ENCODE measurements around the gene RETN. TPM values are rescaled to one million over a fixed set of nuclear protein-coding genes. Genes with fewer than 3 reads are reported as not detected.

The RETN gene
- polyA plus RNA-seq, 1 of the 3 experiments (the other 2 are of a cell fraction), result not detected

- TF ChIP-seq USF2 (IDR thresholded peaks at IDR 0.05; ENCODE audit: borderline replicate concordance, low read depth, low read length) (no peak), ZBTB33 (IDR thresholded peaks at IDR 0.05; ENCODE audit: borderline replicate concordance, low read depth) (no peak), PBX3 (IDR thresholded peaks at IDR 0.05) (no peak), SIN3A (IDR thresholded peaks at IDR 0.05; ENCODE audit: borderline replicate concordance, low read depth, low read length) (no peak), MAX (IDR thresholded peaks at IDR 0.05; ENCODE audit: low read depth) (no peak), USF1 (IDR thresholded peaks at IDR 0.05; ENCODE audit: borderline replicate concordance, low read depth) (no peak)
Observed at GRCh38 chr19:7640803-7641202, 28.0 kb upstream of the RETN start (continued).

- ChIA-PET POLR2A (interaction anchor here (1.0 to 1.4 kb wide), 2 partner anchors 12 kb away, joined by 3 to 6 read pairs; partner anchors contain the start of genes PET100 and XAB2), CTCF (interaction anchor here (0.6 to 1.3 kb wide), 5 partner anchors 39 to 540 kb away, joined by 3 to 4 read pairs (median 3); partner anchors contain the start of gene TRAPPC5)
- Histone ChIP-seq H3F3A (replicated peaks; ENCODE audit: insufficient read depth) (peaks cover 4% of the 10 kb centered on the region), H4K20me1 (ENCODE audit: insufficient read depth) (no peaks in the 10 kb centered on the region), H3K27ac (ENCODE audit: low read depth in 2 of 2, low read length in 1 of 2) (no peak overlapping the region), H3K9me3 (no peaks in the 10 kb centered on the region), H3K27me3 (ENCODE audit: insufficient read depth) (peaks cover 33% of the 10 kb centered on the region), H3K9me2 (no peaks in the 10 kb centered on the region), H3K9ac (no peak overlapping the region), H3K4me2 (no peak overlapping the region), H3K79me2 (ENCODE audit: insufficient read depth) (no peaks in the 10 kb centered on the region), H2AFZ (ENCODE audit: low read depth) (no peak overlapping the region), H3K4me1 (ENCODE audit: control insufficient read depth in 1 of 2, insufficient read depth in 2 of 2, low read depth in 1 of 2, low read length in 1 of 2) (no peaks in the 10 kb centered on the region; a peak in 1 of 4 replicates), H3K4me3 (ENCODE audit: low read depth in 2 of 2, low read length in 1 of 2) (no peak overlapping the region), H3K36me3 (replicated peaks in 1 of 2; ENCODE audit: control insufficient read depth in 1 of 2, insufficient read depth in 2 of 2, low read length in 1 of 2) (no peaks in the 10 kb centered on the region)
- WGBS (ENCODE audit: low lambda C conversion rate), result 30% methylated on average over 20 of the region's 43 CpGs
- no peak for DNase-seq
- peak; percentile 12; the same call in 1 of the 2 replicates for TF ChIP-seq CTCF (IDR thresholded peaks at IDR 0.05)
- TF ChIP-seq GATA2 (CRISPR knock-in tag; IDR thresholded peaks at IDR 0.05), result no peak
- TF ChIP-seq MEF2A (IDR thresholded peaks at IDR 0.05; ENCODE audit: borderline replicate concordance, low read depth), result no peak
Observed at GRCh38 chr19:7641290-7642276, 27.3 kb upstream of the RETN start.

Data from SK-N-SH (cell line).